Mesenchymal stem cell (in vitro differentiated cells and primary cell): Measurements from ENCODE around the gene LYPD6B.

Experiments
- DNase-seq: peaks from one replicate; pipeline ENCODE4 v3.0.0-alpha.2; 2013
- H2AFZ ChIP-seq: one replicate; pipeline ENCODE4 v1.6.1; 2013; ENCODE audit warnings: low read depth, mild to moderate bottlenecking, control low read depth, inconsistent platforms, low read length, moderate library complexity
- H2AK5ac ChIP-seq: 2 replicates; pipeline ENCODE4 v1.6.1; 2013; ENCODE audit warnings: low read length, moderate library complexity, mild to moderate bottlenecking, inconsistent platforms; ENCODE audit not compliant: severe bottlenecking
- H2BK120ac ChIP-seq: one replicate; pipeline ENCODE4 v1.6.1; 2013; ENCODE audit warnings: low read depth, mild to moderate bottlenecking, inconsistent platforms, low read length, moderate library complexity
- H2BK12ac ChIP-seq, 2 experiments: one replicate each; pipeline ENCODE4 v1.6.1; 2013; ENCODE audit warnings: inconsistent platforms in 2 of 2, low read length in 2 of 2, mild to moderate bottlenecking in 2 of 2, moderate library complexity in 2 of 2, control low read depth in 1 of 2
- H2BK15ac ChIP-seq: one replicate; pipeline ENCODE4 v1.6.1; 2013; ENCODE audit warnings: mild to moderate bottlenecking, low read depth, inconsistent platforms; ENCODE audit not compliant: poor library complexity, severe bottlenecking
- H2BK5ac ChIP-seq: 2 replicates; pipeline ENCODE4 v1.6.1; 2013; ENCODE audit warnings: low read depth, mild to moderate bottlenecking, low read length, control low read depth, inconsistent platforms; ENCODE audit not compliant: poor library complexity, severe bottlenecking
- H3K14ac ChIP-seq, 2 experiments: one replicate each; pipeline ENCODE4 v1.6.1; 2013; ENCODE audit warnings: inconsistent platforms in 2 of 2, low read length in 2 of 2, control low read depth in 1 of 2, mild to moderate bottlenecking in 1 of 2, moderate library complexity in 1 of 2
- H3K18ac ChIP-seq, 2 experiments: one replicate each; pipeline ENCODE4 v1.6.1; 2013; ENCODE audit warnings: inconsistent platforms in 2 of 2, low read length in 2 of 2, control low read depth in 1 of 2, low read depth in 1 of 2, mild to moderate bottlenecking in 1 of 2
- H3K23ac ChIP-seq, 2 experiments: one replicate each; pipeline ENCODE4 v1.6.1; 2013; ENCODE audit warnings: inconsistent platforms in 2 of 2, low read length in 2 of 2, mild to moderate bottlenecking in 2 of 2, moderate library complexity in 2 of 2, control low read depth in 1 of 2
- H3K27ac ChIP-seq: 2 replicates; pipeline ENCODE4 v1.5.1; 2013; ENCODE audit warnings: mild to moderate bottlenecking, moderate library complexity, low read length, control low read depth, inconsistent platforms; ENCODE audit not compliant: poor library complexity, severe bottlenecking
- H3K27me3 ChIP-seq, 2 experiments: 2 replicates each; pipeline versions ENCODE4 v1.6.1 to v1.7.0; 2013; ENCODE audit warnings: low read length in 2 of 2, mild to moderate bottlenecking in 2 of 2, moderate library complexity in 2 of 2, control low read depth in 1 of 2, inconsistent platforms in 1 of 2; ENCODE audit not compliant: control insufficient read depth in 1 of 2, insufficient read depth in 1 of 2
- H3K36me3 ChIP-seq, 2 experiments: 2 replicates each; pipeline versions ENCODE4 v1.6.1 to v1.7.0; 2013; ENCODE audit warnings: low read length in 2 of 2, control low read depth in 1 of 2, inconsistent platforms in 1 of 2, low read depth in 1 of 2, mild to moderate bottlenecking in 1 of 2; ENCODE audit not compliant: insufficient read depth in 2 of 2, control insufficient read depth in 1 of 2
- H3K4ac ChIP-seq, 2 experiments: one replicate each; pipeline ENCODE4 v1.6.1; 2013; ENCODE audit warnings: inconsistent platforms in 2 of 2, low read length in 2 of 2, mild to moderate bottlenecking in 2 of 2, moderate library complexity in 2 of 2, control low read depth in 1 of 2, low read depth in 1 of 2
- H3K4me1 ChIP-seq: 2 replicates; pipeline ENCODE4 v1.6.1; 2013; ENCODE audit warnings: low read depth, low read length, control low read depth; ENCODE audit not compliant: control insufficient read depth, insufficient read depth
- H3K4me2 ChIP-seq: 2 replicates; pipeline ENCODE4 v1.6.1; 2013; ENCODE audit warnings: low read length, mild to moderate bottlenecking, inconsistent platforms; ENCODE audit not compliant: poor library complexity, severe bottlenecking
- H3K4me3 ChIP-seq, 2 experiments: 2 replicates each; pipeline versions ENCODE4 v1.5.1 to v1.7.0; 2013; ENCODE audit warnings: low read length in 2 of 2, mild to moderate bottlenecking in 2 of 2, control low read depth in 1 of 2, low read depth in 1 of 2; ENCODE audit not compliant: insufficient read depth in 1 of 2
- H3K79me1 ChIP-seq: replicated peaks from 2 replicates; pipeline ENCODE4 v1.6.1; 2013; ENCODE audit warnings: mild to moderate bottlenecking, control low read depth, low read length, inconsistent platforms; ENCODE audit not compliant: poor library complexity, severe bottlenecking
- H3K9ac ChIP-seq: 2 replicates; pipeline ENCODE4 v1.7.0; 2013; ENCODE audit warnings: mild to moderate bottlenecking, low read length, moderate library complexity
- H3K9me3 ChIP-seq: 2 replicates; pipeline ENCODE4 v1.7.0; 2013; ENCODE audit warnings: mild to moderate bottlenecking, low read length; ENCODE audit not compliant: control insufficient read depth
- H4K8ac ChIP-seq: one replicate; pipeline ENCODE4 v1.6.1; 2013; ENCODE audit warnings: inconsistent platforms, mild to moderate bottlenecking, low read length, moderate library complexity
- H4K91ac ChIP-seq: one replicate; pipeline ENCODE4 v1.6.1; 2013; ENCODE audit warnings: mild to moderate bottlenecking, low read length, inconsistent platforms
- WGBS: methylation state at CpG from one replicate; pipeline ENCODE4 v1.1.7; 2013; ENCODE audit warnings: mixed read lengths; 5-methylcytosine and 5-hydroxymethylcytosine counted together

LYPD6B gene

DNA sequence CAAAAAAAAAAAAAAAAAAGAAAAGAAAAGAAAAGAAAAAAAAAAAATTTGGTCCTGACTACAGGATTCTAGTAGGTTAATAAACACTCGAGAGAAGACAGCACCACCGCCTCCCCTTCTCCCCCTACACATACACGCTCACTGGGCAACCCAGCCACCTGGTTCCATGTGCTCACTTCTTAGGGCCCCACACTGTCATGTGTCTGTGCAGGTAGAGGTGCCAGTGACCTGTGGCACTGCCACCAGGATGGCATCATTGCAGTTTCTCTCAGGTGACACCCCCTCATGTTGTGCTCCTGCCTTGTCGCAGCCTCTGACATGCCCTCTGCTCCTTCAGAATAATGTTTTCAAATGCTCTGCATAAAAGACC lies 39.7 kb upstream of the LYPD6B start:
- no peaks in the 10 kb centered on the region for H3K36me3 ChIP-seq

GRCh38 chr2:148999451-148999921 lies 39.0 kb upstream of the LYPD6B start:
- WGBS: 69% methylated on average over 6 of the region's 7 CpGs
- Histone ChIP-seq H3K9me3 (no peaks in the 10 kb centered on the region), H3K4me2 (no peak overlapping the region), H3K9ac (no peak overlapping the region), H3K36me3 (no peaks in the 10 kb centered on the region), H2BK5ac (no peak overlapping the region), H2AK5ac (no peak overlapping the region), H3K18ac (no peak overlapping the region), H3K4ac (no peak overlapping the region), H3K4me3 (peak overlapping the region in 1 of 2 experiments; percentile 16), H3K4me1 (no peaks in the 10 kb centered on the region), H3K27me3 (peaks cover 12 to 16% of the 10 kb centered on the region in 2 experiments), H4K8ac (no peak overlapping the region), H3K27ac (no peak overlapping the region), H3K79me1 (no peaks in the 10 kb centered on the region), H2BK120ac (no peak overlapping the region), H2AFZ (no peak overlapping the region), H4K91ac (no peak overlapping the region), H3K23ac (no peak overlapping the region), H3K14ac (no peak overlapping the region), H2BK12ac (no peak overlapping the region), H2BK15ac (no peak overlapping the region)
- DNase-seq: no peak

More for the DNA sequence above, 39.7 kb upstream of the LYPD6B start:
- Histone ChIP-seq H2BK120ac (no peak overlapping the region), H3K9me3 (no peaks in the 10 kb centered on the region), H3K18ac (no peak overlapping the region), H4K8ac (no peak overlapping the region), H3K79me1 (no peaks in the 10 kb centered on the region), H2AFZ (no peak overlapping the region), H3K9ac (no peak overlapping the region), H3K4me3 (no peak overlapping the region), H3K4me2 (no peak overlapping the region), H3K4me1 (no peaks in the 10 kb centered on the region), H4K91ac (peak overlapping the region; percentile 2), H3K27ac (no peak overlapping the region), H2BK12ac (no peak overlapping the region), H3K27me3 (peaks cover 10 to 12% of the 10 kb centered on the region in 2 experiments), H2BK15ac (no peak overlapping the region), H3K23ac (no peak overlapping the region), H2AK5ac (no peak overlapping the region), H2BK5ac (no peak overlapping the region), H3K14ac (no peak overlapping the region), H3K4ac (no peak overlapping the region)
- WGBS: 92% methylated on average over 4 of the region's 4 CpGs
- DNase-seq: no peak

GRCh38 chr2:149000158-149000938 lies 38.2 kb upstream of the LYPD6B start:
- H3K79me1 ChIP-seq: no peaks in the 10 kb centered on the region
- 46% methylated on average over 2 of the region's 6 CpGs for WGBS
- H3K18ac ChIP-seq: no peak overlapping the region
- no peaks in the 10 kb centered on the region for H3K4me1 ChIP-seq
- no peak overlapping the region for H2AFZ ChIP-seq
- H3K27ac ChIP-seq: no peak overlapping the region
- no peak overlapping the region for H2AK5ac ChIP-seq
- no peak overlapping the region for H4K8ac ChIP-seq
- no peak overlapping the region for H3K4me2 ChIP-seq
- no peak for DNase-seq
- no peak overlapping the region for H2BK15ac ChIP-seq
- H3K9me3 ChIP-seq: no peaks in the 10 kb centered on the region
- H3K36me3 ChIP-seq: no peaks in the 10 kb centered on the region
- no peak overlapping the region for H3K9ac ChIP-seq
- no peak overlapping the region for H2BK5ac ChIP-seq
- H3K23ac ChIP-seq: no peak overlapping the region
- peak overlapping the region in 1 of 2 experiments; percentile 16 for H3K4me3 ChIP-seq
- no peak overlapping the region for H2BK12ac ChIP-seq
- no peak overlapping the region for H3K14ac ChIP-seq
- H4K91ac ChIP-seq: no peak overlapping the region
- peaks cover 12 to 19% of the 10 kb centered on the region in 2 experiments for H3K27me3 ChIP-seq
- H2BK120ac ChIP-seq: no peak overlapping the region
- H3K4ac ChIP-seq: no peak overlapping the region

DNA sequence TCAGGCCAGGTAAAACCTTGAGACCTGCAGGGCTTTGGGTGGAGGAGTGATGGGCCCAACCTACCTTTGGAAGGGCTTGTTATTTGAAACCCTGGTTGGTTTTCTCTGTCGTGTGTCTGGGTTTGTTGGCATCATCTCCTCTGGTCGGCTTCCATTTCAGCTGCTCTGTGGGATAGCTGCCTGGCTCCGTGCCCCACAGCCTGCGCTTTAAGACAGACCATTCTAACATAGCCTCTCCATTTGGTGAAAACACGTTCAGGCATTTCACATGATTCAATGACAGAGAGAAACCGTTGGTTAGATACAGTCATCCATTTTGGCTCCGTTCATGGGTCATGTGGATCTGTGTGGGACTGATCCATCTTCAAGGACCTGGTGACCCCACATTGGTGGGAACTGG lies 37.0 kb upstream of the LYPD6B start:
- Histone ChIP-seq H2BK120ac (no peak overlapping the region), H4K8ac (no peak overlapping the region), H2BK12ac (no peak overlapping the region), H3K36me3 (no peaks in the 10 kb centered on the region), H3K4ac (no peak overlapping the region), H2BK15ac (no peak overlapping the region), H3K4me2 (no peak overlapping the region), H3K9me3 (no peaks in the 10 kb centered on the region), H2AFZ (no peak overlapping the region), H3K4me3 (no peak overlapping the region), H3K27ac (no peak overlapping the region), H3K4me1 (no peaks in the 10 kb centered on the region), H3K23ac (no peak overlapping the region), H4K91ac (no peak overlapping the region), H3K9ac (no peak overlapping the region), H3K79me1 (no peaks in the 10 kb centered on the region), H3K14ac (no peak overlapping the region), H2AK5ac (no peak overlapping the region), H3K27me3 (peaks cover 22 to 27% of the 10 kb centered on the region in 2 experiments), H2BK5ac (no peak overlapping the region), H3K18ac (no peak overlapping the region)
- DNase-seq: no peak
- WGBS: 95% methylated on average over 7 of the region's 7 CpGs
